Activated CD8-positive, alpha-beta memory T cell treated with anti-CD3 and anti-CD28 coated beads, Interleukin-2, amount 50 U/mL, for 24 hours (primary cell): ENCODE results near the gene FEV.

Experiments used
- DNase-seq: peaks from one replicate; pipeline ENCODE4 v3.0.0-alpha.2; 2020; ENCODE audit errors: extremely low read depth

FEV gene

GRCh38 chr2:218975060-218975777 lies 9.8 kb downstream of the FEV start:
- no peak for DNase-seq

GRCh38 chr2:218970894-218971293 lies 14.1 kb downstream of the FEV start:
- DNase-seq, result no peak

- no peak for DNase-seq
These were observed 20.8 kb downstream of the FEV start for GRCh38 chr2:218964041-218964771.

GRCh38 chr2:218963601-218964000 lies 21.4 kb downstream of the FEV start:
- no peak for DNase-seq

GRCh38 chr2:218962859-218963492 lies 22.0 kb downstream of the FEV start:
- DNase-seq, result peak; percentile 13

GRCh38 chr2:218961651-218962570 lies 23.1 kb downstream of the FEV start:
- no peak for DNase-seq

GRCh38 chr2:218961229-218961628 lies 23.8 kb downstream of the FEV start:
- no peak for DNase-seq

- DNase-seq, result no peak
These were observed 24.4 kb downstream of the FEV start for GRCh38 chr2:218960309-218961165.

- no peak for DNase-seq
These were observed 25.1 kb downstream of the FEV start for GRCh38 chr2:218959761-218960308.

GRCh38 chr2:218959141-218959731 lies 25.7 kb downstream of the FEV start, which contains the start of gene CDK5R2:
CDK5R2 (plus strand) TSS chr2:218959666; CDS start chr2:218959821, 155 bp downstream.
- DNase-seq, result peak; percentile 66

- no peak for DNase-seq
These were observed 26.7 kb downstream of the FEV start for GRCh38 chr2:218958276-218958675.

- no peak for DNase-seq
These were observed 27.3 kb downstream of the FEV start for GRCh38 chr2:218957671-218958070.

GRCh38 chr2:218956039-218956438 lies 28.9 kb downstream of the FEV start:
- no peak for DNase-seq

- DNase-seq, result no peak
These were observed 30.3 kb downstream of the FEV start for GRCh38 chr2:218954541-218955300.

GRCh38 chr2:218953366-218953954 lies 31.5 kb downstream of the FEV start:
- no peak for DNase-seq

GRCh38 chr2:218952160-218952559 lies 32.8 kb downstream of the FEV start:
- DNase-seq, result no peak

- no peak for DNase-seq
These were observed 38.4 kb downstream of the FEV start for GRCh38 chr2:218946621-218947020.

- DNase-seq, result no peak
These were observed 40.1 kb downstream of the FEV start for GRCh38 chr2:218944759-218945404.
